ENCODE measurements around the gene GJB3.
"Not testable (repeated sequence)": the region's sequence is repeated elsewhere in the genome, so short reads cannot be mapped to it uniquely, and the experiment has no call there.

The GJB3 gene

DNA sequence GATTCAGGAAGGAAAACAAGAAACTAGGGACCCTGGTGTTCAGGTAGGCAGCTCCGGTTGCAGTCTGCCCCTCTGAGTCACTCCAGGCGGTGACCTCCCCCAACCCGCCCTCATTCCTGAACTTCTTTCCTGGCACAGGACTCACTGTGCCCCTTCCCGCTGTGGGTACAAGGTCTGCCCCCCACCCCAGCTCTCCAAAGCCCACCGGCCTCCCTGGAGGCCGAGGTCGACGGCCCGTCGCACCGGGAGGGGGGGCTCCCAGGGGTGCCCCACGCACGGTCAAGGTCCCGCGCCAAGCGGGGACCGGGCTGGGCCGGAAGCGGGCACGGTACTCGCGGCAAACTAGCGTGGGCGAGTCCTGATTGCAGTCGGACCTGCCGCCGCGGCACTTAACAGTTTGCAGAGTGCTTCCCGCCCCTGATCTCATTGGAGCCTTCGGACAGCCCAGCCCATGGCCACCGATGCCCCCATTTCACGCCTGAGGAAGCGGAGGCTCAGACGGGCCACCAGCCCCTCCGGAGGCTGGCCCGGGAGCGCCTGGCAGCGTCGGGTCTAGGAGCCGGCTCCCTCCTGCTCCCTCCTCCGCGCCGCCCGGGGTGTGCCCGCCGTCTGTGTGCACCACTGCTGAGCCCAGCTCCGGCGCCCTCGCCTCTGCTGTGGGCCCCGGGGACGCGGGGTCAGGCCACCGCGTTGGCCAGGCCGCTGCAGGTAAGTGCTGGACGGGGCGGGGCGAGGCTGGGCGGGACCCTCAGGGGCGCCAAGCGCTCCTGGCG is at the start of gene GJB3:
GJB3 (plus strand) TSS at position 144 of the 773 bp plus-strand sequence. CDS start 3,549 bp downstream, outside the sequence.
- DNase-seq (ENCODE audit: low read depth in 2 of 2): no peak

GRCh38 chr1:34732831-34733230 is 48.2 kb upstream of the GJB3 start:
- not testable (repeated sequence) for DNase-seq (ENCODE audit: low read depth in 2 of 2)

- DNase-seq (ENCODE audit: low read depth in 2 of 2): no peak
These were observed 44.3 kb upstream of the GJB3 start for GRCh38 chr1:34736692-34737091.

DNA sequence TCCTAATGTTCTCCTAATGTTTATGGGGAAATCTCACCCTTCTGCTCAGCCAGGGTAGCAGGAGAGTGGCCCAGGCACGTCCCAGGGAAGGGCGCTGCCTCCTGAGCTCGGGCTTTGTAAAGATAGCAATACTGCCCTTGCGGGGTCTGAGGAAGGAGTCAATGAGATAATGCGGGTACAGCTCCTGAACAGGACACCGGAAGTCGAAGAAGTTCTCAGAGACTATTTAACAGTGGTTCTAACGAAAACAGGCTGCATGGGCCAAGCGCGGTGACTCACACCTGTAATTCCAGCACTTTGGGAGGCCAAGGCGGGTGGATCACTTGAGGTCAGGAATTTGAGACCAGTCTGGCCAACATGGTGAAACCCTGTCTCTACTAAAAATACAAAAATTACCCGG is 43.8 kb upstream of the GJB3 start:
- not testable (repeated sequence) for DNase-seq (ENCODE audit: low read depth in 2 of 2)

DNA sequence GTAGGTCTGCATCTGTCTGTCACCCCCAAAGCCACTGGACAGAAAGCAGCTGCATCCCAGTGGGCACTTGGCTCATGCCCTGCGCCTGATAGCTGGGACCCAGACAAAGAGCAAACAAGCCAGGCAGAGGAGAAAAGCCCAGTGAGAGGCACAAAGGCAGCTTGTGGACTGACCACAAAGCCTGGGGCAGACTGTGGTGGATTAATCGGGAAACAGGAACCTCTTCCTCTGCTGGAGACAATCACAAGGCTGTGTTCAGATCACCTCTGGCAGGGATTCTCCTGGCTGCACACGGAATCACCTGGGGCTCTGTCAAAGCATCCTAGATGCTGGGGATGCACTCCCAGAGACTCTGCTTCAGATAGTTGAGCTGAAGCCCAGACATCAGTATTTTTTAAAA is 41.4 kb upstream of the GJB3 start:
- no peak for DNase-seq (ENCODE audit: low read depth in 2 of 2)

- DNase-seq (ENCODE audit: low read depth in 2 of 2): no peak
These were observed 40.7 kb upstream of the GJB3 start for GRCh38 chr1:34740161-34740868.

DNA sequence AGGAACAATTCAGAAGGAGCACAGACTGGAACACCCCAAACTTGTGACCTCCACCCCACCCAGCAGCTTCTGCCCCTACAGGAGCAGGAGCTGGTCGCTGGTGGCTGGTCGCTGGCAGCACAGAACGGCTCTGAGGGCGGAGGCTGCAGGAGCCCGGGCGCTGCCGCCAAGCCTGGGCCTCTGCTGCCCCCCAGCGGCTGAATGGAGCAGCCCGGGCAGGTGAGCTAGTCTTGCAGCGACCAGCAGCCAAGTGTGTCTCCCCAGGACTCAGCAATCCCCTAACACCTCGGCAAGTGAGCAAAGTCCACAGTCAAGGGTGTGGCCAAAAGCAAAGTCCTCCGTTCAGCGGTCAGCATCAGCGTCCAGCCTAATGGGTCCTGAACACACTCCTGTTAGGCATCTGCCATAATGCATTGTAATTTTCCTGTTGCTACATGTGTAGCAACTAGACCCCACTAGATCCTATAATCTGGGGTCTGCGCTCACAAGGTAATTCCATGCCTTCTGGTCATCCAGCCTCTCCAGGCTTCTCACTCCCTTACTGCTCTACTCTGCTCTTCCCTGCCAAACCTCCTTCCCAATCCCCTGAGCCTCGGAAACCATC is 38.2 kb upstream of the GJB3 start:
- DNase-seq (ENCODE audit: low read depth in 2 of 2): peak; percentile 78 to 85

GRCh38 chr1:34743775-34744174 is 37.2 kb upstream of the GJB3 start:
- DNase-seq (ENCODE audit: low read depth in 2 of 2): no peak

DNA sequence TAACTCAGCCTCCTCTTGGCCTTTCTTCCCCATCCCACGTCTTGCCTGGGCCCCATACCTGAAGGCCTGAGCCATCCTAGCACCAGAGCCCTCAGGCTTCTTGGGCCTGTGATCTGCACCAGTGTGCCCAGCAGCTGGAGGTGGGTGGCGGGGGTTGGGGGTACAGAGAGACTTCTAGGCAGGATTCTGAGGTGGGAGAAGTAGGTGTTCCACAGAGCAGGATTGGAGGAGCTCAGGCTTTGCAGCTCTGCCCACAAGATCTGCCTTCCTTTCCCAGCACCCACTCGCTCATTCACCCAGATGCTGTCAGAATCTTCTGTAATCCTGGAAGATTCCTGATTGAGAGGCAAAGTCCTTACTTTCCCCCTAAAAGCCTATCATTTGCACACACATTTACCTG is 36.2 kb upstream of the GJB3 start:
- DNase-seq (ENCODE audit: low read depth in 2 of 2): no peak

GRCh38 chr1:34745666-34746065 is 35.3 kb upstream of the GJB3 start:
- DNase-seq (ENCODE audit: low read depth in 2 of 2): no peak

- DNase-seq (ENCODE audit: low read depth in 2 of 2): no peak
These were observed 34.9 kb upstream of the GJB3 start for GRCh38 chr1:34746101-34746500.

DNA sequence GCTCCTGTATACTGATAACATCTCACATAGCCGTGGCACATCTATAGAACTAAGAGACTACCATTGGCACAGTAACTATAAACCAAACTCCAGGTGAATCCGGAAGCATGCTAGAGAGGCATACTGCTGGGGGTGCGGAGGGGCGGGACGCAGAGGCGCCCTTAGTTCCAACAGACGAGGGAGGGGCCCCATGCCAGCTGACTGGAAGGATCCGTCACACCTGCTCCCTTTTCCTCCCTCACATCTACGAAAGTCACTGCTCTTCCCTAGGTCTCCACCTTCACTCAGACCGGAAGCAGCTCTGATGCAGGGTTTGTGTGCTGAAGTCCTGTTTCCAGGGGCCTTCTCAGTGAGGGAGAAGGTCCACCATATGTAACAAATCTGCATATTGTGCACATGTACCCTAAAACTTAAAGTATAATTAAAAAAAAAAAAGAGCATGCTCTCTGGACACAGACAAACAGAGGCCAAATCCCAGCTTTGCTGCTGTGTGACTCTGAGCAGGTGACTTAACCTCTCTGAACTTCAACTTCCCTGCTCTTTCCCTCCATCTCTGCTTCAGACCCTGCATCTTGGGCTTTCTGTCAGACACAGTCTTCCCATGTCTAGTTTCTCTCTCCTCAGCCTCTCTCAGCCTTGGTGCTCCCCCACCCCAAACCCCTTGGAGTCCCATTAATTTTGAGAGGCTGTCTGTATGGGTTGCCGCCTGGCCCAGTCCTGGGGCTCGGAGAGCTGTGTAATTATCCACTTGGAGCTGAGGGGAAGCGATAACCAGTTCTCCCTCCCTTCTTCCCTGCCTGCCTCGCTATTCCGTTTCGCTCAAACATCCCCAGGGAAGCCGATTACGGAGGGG is 34.0 kb upstream of the GJB3 start:
- no peak for DNase-seq (ENCODE audit: low read depth in 2 of 2)

DNA sequence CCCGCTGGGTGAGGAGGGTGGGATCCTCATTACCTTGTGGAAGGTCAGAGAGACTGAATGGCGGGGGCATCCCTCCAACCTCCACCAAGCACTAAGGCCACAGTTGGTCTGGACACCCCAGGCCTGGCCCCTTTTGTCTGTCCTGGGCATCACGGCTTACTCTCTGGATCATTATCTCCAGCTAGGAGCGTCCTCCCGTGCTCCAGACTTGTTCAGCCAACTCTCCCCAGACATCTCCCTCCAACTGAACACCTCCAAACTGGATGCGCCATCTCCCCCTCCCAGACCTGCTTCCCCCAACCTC is 33.4 kb upstream of the GJB3 start:
- DNase-seq (ENCODE audit: low read depth in 2 of 2): no peak

DNA sequence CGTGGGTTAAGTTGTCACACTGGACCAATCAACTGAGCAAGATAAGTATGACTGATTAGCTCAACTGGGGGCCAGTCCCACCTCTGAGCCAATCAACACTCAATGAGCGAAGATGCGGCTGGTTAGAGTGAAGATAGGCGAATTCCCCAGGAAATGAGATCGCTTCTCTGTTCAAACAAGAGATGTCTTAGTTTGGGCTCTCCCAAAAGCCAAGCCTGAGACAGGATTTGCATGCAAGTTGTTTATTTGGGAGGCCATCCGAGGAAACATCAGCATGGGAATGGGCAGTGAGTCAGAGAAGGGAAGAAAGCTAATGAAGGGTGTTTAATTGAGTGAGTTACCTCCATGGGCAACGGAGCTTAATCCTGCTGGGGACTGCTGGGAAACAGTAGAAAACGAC is 31.0 kb upstream of the GJB3 start:
- DNase-seq (ENCODE audit: low read depth in 2 of 2): no peak

DNA sequence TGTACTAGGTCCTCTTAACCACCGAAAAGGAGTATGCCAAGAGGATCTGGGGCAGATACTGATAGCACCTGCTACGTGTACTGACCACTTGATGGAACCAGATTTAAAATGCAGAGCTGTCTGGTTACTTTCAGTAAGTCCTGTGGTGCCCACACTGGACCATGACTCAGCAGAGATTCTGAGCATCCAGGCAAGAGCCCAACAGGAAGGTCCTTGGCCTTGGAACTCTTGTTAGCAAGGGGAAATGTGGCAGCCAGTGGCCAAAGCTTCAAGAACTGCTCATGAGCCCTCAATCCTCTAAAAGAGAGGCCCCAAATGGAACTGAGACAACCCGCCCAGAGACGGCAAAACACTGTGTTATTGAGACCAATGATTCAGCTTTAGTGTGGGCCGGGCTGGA is 30.4 kb upstream of the GJB3 start:
- DNase-seq (ENCODE audit: low read depth in 2 of 2): no peak

- no peak for DNase-seq (ENCODE audit: low read depth in 2 of 2)
These were observed 27.9 kb upstream of the GJB3 start for GRCh38 chr1:34753163-34753562.

DNA sequence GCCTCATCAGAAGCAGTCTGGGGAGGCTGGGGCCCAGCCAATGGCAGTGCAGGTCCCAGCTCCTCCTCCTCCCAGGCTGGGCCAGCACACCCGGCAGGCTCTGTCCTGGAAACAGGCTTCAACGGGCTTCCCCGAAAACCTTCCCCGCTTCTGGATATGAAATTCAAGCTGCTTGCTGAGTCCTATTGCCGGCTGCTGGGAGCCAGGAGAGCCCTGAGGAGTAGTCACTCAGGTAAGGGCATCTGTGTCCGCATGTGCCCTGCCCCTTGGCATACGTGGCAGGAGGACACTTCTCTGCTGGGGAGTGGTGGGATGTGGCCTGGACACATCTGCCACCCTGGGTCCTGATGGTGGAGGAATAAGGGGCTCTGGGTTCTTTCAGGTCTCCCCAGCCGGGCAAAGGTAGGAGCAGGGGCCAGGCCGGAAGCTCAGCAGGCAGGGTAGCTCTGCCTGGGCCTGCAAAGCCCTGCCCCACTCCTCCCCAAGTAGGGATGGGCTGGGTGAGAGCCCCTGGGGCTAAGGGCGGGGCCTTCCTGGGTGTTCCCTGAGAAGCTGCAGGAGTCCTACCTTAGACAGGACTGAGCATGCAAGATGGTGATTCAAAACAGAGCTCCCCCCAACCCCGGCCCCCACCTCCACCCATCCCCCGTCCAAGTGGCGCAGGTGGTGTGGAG is 25.9 kb upstream of the GJB3 start, which contains the start of gene GJB5:
GJB5 (plus strand) TSS at position 84 of the 674 bp plus-strand sequence. CDS start 2,284 bp downstream, outside the sequence.
- DNase-seq (ENCODE audit: low read depth in 2 of 2): no peak

GRCh38 chr1:34755961-34756360 is 25.1 kb upstream of the GJB3 start:
- DNase-seq (ENCODE audit: low read depth in 2 of 2): no peak

- DNase-seq (ENCODE audit: low read depth in 2 of 2): no peak
These were observed 23.6 kb upstream of the GJB3 start for GRCh38 chr1:34757386-34757785.

DNA sequence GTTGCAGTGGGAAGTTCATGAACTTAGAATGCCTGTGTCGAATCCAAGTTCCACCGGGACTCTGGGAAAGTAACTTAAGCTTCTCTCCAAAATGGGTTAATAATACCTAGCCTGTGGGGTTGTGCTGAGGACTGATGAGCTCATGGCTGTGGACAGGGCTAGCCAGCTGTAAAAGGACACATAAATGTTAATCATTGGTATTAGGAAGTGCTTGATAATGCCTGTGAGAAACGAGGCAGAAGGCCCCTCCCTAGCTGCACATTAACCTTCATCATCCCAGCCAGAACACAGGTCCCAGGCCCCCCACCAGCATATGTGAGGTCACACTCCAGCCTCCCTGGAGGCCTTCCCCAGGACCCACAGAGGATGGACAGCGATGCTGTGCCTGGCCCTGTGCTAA is 22.3 kb upstream of the GJB3 start:
- DNase-seq (ENCODE audit: low read depth in 2 of 2): no peak

All from stimulated activated CD4-positive, alpha-beta T cell treated with anti-CD3 and anti-CD28 coated beads, Interleukin-4, amount 100 ng/mL, for 48 hours (primary cell).